Retinal pigment epithelial cell (primary cell): ENCODE results near the gene CRTC1.

ENCODE experiments used
- DNase-seq: peaks from one replicate; pipeline ENCODE4 v3.0.0-alpha.2; 2010; ENCODE audit warnings: low read depth
- H3K4me3 ChIP-seq: 2 replicates; pipeline ENCODE4 v1.5.1; 2011; ENCODE audit warnings: mild to moderate bottlenecking, low read length, control low read depth, moderate library complexity
- CTCF ChIP-seq: conservative IDR thresholded peaks from 2 replicates; pipeline ENCODE4 v1.5.1; 2011; ENCODE audit warnings: low read depth, low read length, control low read depth, inconsistent platforms

The CRTC1 gene

GRCh38 chr19:18768997-18769891, 85.8 kb downstream of the CRTC1 start:
- no peak overlapping the region for H3K4me3 ChIP-seq
- no peak for TF ChIP-seq CTCF
- no peak for DNase-seq

GRCh38 chr19:18769989-18770528, 86.6 kb downstream of the CRTC1 start:
- no peak for DNase-seq
- no peak overlapping the region for H3K4me3 ChIP-seq
- TF ChIP-seq CTCF, result no peak

DNA sequence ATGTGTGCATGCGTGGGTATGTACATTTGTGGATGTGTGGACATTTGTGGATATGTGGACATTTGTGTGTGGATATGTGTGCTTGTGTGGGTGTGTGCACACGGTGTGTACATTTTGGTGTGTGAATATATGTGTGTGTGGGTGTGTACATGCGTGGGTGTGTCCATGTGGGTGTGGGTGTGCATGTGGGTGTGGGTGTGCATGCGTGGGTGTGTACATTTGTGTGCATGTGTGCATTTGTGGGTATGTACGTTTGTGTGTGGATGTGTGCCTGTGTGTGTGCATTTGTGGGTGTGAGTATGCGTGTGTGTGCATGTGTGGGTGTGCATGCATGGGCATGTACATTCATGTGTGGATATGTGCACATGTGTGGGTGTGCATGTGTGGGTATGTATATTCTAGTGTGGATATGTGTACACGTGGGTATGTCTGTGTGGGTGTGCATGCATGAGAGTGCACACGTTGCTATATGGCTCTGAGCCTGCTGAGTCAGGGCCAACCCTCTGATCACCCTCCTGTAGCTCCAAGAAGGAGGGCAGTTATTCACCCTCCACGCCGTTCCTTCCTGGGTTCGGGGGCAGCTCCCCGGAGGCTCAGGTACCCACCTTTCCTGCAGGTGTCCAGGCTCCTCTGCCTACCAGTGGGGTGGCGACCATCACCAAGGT, 87.3 kb downstream of the CRTC1 start:
- DNase-seq, result no peak
- no peak for TF ChIP-seq CTCF
- no peak overlapping the region for H3K4me3 ChIP-seq

- no peak overlapping the region for H3K4me3 ChIP-seq
- no peak for DNase-seq
- peak; percentile 34 for TF ChIP-seq CTCF
Observed at GRCh38 chr19:18771328-18772242, 88.1 kb downstream of the CRTC1 start.

DNA sequence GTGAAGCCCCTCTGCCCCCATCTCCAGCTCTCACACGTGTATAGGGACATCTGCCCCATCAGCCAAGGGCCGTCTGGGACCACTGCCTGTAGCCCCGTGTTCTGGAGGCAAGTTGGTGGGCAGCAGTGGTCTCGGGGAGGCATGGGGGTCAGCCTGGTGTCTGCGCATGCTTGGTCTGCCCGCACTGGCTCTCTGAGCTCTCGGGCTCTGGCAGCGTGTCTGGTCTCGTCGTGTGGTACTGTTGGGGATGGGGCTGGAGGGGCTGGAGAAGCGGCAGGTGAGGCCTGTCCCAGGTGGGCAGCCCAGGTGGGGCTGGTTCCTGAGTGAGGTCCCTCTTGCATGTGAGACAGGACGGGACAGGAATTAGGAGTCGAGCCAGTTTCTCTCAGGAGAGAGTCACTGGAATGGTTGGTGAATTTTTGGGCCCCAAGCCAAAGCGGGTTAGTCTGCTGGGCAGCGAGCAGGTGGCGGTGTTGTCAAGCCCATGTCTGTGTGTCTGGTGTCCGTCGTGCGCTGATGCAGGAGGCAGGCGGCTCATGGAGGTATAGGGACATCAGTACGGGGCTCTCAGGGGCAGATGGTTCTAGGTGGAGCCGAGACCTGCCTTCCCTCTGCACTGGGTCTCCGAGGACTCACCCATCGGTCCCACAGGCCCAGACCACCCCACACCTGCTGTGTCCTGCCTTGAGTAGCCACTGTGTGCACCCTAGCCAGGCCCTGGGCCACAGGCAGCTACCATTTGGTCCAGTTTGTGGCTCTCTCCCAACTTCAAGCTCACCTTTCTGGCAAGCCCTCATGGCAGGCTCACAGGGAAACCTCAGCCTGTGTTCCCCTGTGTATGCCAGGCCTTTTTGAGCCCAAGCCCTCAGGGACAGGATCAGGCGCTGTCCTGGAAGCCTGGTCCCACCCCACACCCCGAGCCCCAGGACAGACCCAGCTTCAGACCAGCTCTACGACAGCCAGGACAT, 89.4 kb downstream of the CRTC1 start:
- TF ChIP-seq CTCF, result no peak
- no peak overlapping the region for H3K4me3 ChIP-seq
- no peak for DNase-seq

DNA sequence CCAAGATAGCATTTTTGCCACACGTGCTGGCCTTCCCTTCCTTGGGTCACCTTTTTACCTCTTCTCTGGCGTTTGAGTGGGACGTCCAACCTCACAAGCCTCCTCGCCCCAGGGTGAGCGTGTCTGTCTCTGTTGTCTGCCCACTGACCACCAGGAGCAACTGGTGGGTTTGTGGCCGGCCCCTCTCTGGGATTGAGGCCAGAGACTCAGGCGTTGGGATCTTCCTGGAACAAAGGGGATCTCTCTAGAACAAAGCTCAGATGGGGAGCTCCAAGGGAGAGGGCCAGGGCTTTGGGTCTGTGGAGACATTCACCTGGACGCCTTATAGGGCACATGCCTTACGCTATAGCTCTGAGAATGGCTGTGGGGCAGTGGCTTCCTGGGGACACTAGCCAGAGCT, 90.2 kb downstream of the CRTC1 start:
- no peak for TF ChIP-seq CTCF
- no peak overlapping the region for H3K4me3 ChIP-seq
- DNase-seq, result no peak
